ENCODE results near the gene WDFY4. TPM values are rescaled to one million over a fixed set of nuclear protein-coding genes. Genes with fewer than 3 reads are reported as not detected.

WDFY4 gene
- total RNA-seq, 4 donors from 2014 or later: 5.0 to 16.5 (median 8.8) TPM

GRCh38 chr10:48701941-48702340, 17.3 kb downstream of the WDFY4 start:
- H3K4me3 ChIP-seq: no peak overlapping the region
- H3K36me3 ChIP-seq: no peaks in the 10 kb centered on the region
- TF ChIP-seq POLR2A (IDR thresholded peaks at IDR 0.05) (no peak), EP300 (IDR thresholded peaks at IDR 0.05) (no peak), CTCF (IDR thresholded peaks at IDR 0.05) (no peak)
- H3K27me3 ChIP-seq: no peaks in the 10 kb centered on the region
- H3K27ac ChIP-seq: no peak overlapping the region
- H3K9me3 ChIP-seq: no peaks in the 10 kb centered on the region
- no peaks in the 10 kb centered on the region for H3K4me1 ChIP-seq
- DNase-seq (ENCODE audit: low spot score in 2 of 2): no peak

- Histone ChIP-seq H3K27ac (no peak overlapping the region), H3K4me1 (peaks cover 0 to 4% (median 0%) of the 10 kb centered on the region in 4 donors), H3K27me3 (no peaks in the 10 kb centered on the region), H3K4me3 (no peak overlapping the region), H3K36me3 (no peaks in the 10 kb centered on the region), H3K9me3 (no peaks in the 10 kb centered on the region)
- no peak for DNase-seq (ENCODE audit: low spot score in 2 of 2)
- WGBS, 2 donors: 79 to 90% methylated on average over 5 of the region's 5 CpGs
- TF ChIP-seq POLR2A (IDR thresholded peaks at IDR 0.05): no peak
- no peak for TF ChIP-seq EP300 (IDR thresholded peaks at IDR 0.05)
These were observed 19.0 kb downstream of the WDFY4 start for GRCh38 chr10:48703531-48704122.

GRCh38 chr10:48704156-48704555, 19.5 kb downstream of the WDFY4 start:
- Histone ChIP-seq H3K27ac (no peak overlapping the region), H3K9me3 (no peaks in the 10 kb centered on the region), H3K36me3 (no peaks in the 10 kb centered on the region), H3K4me3 (no peak overlapping the region), H3K27me3 (no peaks in the 10 kb centered on the region), H3K4me1 (peaks cover 0 to 4% (median 0%) of the 10 kb centered on the region in 4 donors)
- DNase-seq (ENCODE audit: low spot score in 2 of 2): no peak
- WGBS, 2 donors: 76 to 77% methylated on average over 5 of the region's 5 CpGs
- TF ChIP-seq EP300 (IDR thresholded peaks at IDR 0.05) (no peak), POLR2A (IDR thresholded peaks at IDR 0.05) (no peak), CTCF (IDR thresholded peaks at IDR 0.05) (no peak)

GRCh38 chr10:48705401-48705938, 20.8 kb downstream of the WDFY4 start:
- H3K9me3 ChIP-seq: no peaks in the 10 kb centered on the region
- 81 to 83% methylated on average over 9 of the region's 9 CpGs for WGBS, 2 donors
- H3K27me3 ChIP-seq: no peaks in the 10 kb centered on the region

GRCh38 chr10:48707472-48707871, 22.8 kb downstream of the WDFY4 start:
- DNase-seq (ENCODE audit: low spot score in 2 of 2): no peak
- Histone ChIP-seq H3K4me1 (peaks cover 0 to 4% (median 0%) of the 10 kb centered on the region in 4 donors), H3K9me3 (no peaks in the 10 kb centered on the region), H3K27me3 (no peaks in the 10 kb centered on the region), H3K36me3 (no peaks in the 10 kb centered on the region), H3K4me3 (no peak overlapping the region), H3K27ac (no peak overlapping the region)
- 50 to 68% methylated on average over 2 of the region's 2 CpGs for WGBS, 2 donors
- no peak for TF ChIP-seq POLR2A (IDR thresholded peaks at IDR 0.05)
- TF ChIP-seq EP300 (IDR thresholded peaks at IDR 0.05): no peak
- no peak for TF ChIP-seq CTCF (IDR thresholded peaks at IDR 0.05)

More at GRCh38 chr10:48705401-48705938, 20.8 kb downstream of the WDFY4 start:
- Histone ChIP-seq H3K27ac (no peak overlapping the region), H3K4me3 (no peak overlapping the region), H3K36me3 (no peaks in the 10 kb centered on the region), H3K4me1 (peaks cover 0 to 4% (median 0%) of the 10 kb centered on the region in 4 donors)
- DNase-seq (ENCODE audit: low spot score in 2 of 2): no peak
- TF ChIP-seq EP300 (IDR thresholded peaks at IDR 0.05) (no peak), CTCF (IDR thresholded peaks at IDR 0.05) (no peak), POLR2A (IDR thresholded peaks at IDR 0.05) (no peak)
